HEK293 (cell line): ENCODE measurements around the gene SLC8A3.

Experiments used
- CTCF ChIA-PET: fragments of 350-600 bp; formaldehyde crosslinking; extraction: SDS; loops from one replicate; lab custom pipeline; 2021; ENCODE audit warnings: antibody characterized with exemption; lab: Yijun Ruan, JAX
- POLR2A ChIA-PET: fragments of 300-600 bp; formaldehyde crosslinking; extraction: SDS; loops from one replicate; lab custom pipeline; 2020; ENCODE audit warnings: antibody characterized with exemption, inconsistent platforms; lab: Yijun Ruan, JAX
- H3K27ac ChIP-seq: fragments of 200-500 bp; sonication (Bioruptor generic); 2 replicates; pipeline ENCODE4 v1.5.1; 2014; ENCODE audit warnings: low read depth, low read length, control low read depth, inconsistent platforms; ENCODE audit errors: extremely low read depth
- H3K36me3 ChIP-seq, 2 experiments: fragments of 200-500 bp in 1 of 2; sonication (Bioruptor generic) in 1 of 2; 1 replicate in 1 of 2; 2 replicates in 1 of 2; pipeline ENCODE4 v1.5.1; 2014 to 2017; ENCODE audit warnings: inconsistent platforms in 2 of 2, low read length in 2 of 2; ENCODE audit not compliant: control insufficient read depth in 2 of 2, insufficient read depth in 1 of 2
- H3K4me1 ChIP-seq: fragments of 200-500 bp; sonication (Bioruptor generic); 2 replicates; pipeline ENCODE4 v1.5.1; 2014; ENCODE audit warnings: mild to moderate bottlenecking, low read length, inconsistent platforms; ENCODE audit not compliant: control insufficient read depth, insufficient read depth
- H3K4me3 ChIP-seq: 2 replicates; pipeline ENCODE4 v1.5.1; 2011; ENCODE audit warnings: low read depth, mild to moderate bottlenecking, control low read depth, low read length, moderate library complexity
- H3K9me3 ChIP-seq: fragments of 200-500 bp; sonication (Bioruptor generic); 2 replicates; pipeline ENCODE4 v1.5.1; 2014; ENCODE audit warnings: low read depth, low read length, inconsistent platforms; ENCODE audit not compliant: control insufficient read depth, insufficient read depth
- HOXA7 ChIP-seq: sonication (generic); formaldehyde crosslinking; IDR thresholded peaks from 2 replicates; pipeline ENCODE4 v1.8.1; 2022; ENCODE audit warnings: missing genetic modification reagents, borderline replicate concordance
- KLF8 ChIP-seq: fragments of 450-650 bp; formaldehyde crosslinking; IDR thresholded peaks from 2 replicates; pipeline ENCODE4 v1.5.1; 2016; ENCODE audit warnings: missing biosample characterization, missing genetic modification characterization
- PRDM1 ChIP-seq: fragments of 450-650 bp; formaldehyde crosslinking; IDR thresholded peaks from 2 replicates; pipeline ENCODE4; 2016; ENCODE audit warnings: missing biosample characterization, missing genetic modification characterization
- PRDM4 ChIP-seq: fragments of 450-650 bp; formaldehyde crosslinking; IDR thresholded peaks from 2 replicates; pipeline ENCODE4 v1.5.1; 2017; ENCODE audit warnings: missing biosample characterization, missing genetic modification characterization
- SP3 ChIP-seq: fragments of 450-650 bp; formaldehyde crosslinking; IDR thresholded peaks from 2 replicates; pipeline ENCODE4 v1.5.1; 2016; ENCODE audit warnings: missing biosample characterization, missing genetic modification characterization
- TRIM28 ChIP-seq: IDR thresholded peaks from 2 replicates; pipeline ENCODE4 v1.6.1; 2011; ENCODE audit warnings: low read length, control low read depth, borderline replicate concordance
- ZFP69B ChIP-seq: fragments of 450-650 bp; formaldehyde crosslinking; IDR thresholded peaks from 2 replicates; pipeline ENCODE4 v1.5.1; 2016; ENCODE audit warnings: missing biosample characterization, missing genetic modification characterization
- ZIC2 ChIP-seq: fragments of 450-650 bp; formaldehyde crosslinking; IDR thresholded peaks from 2 replicates; pipeline ENCODE4 v1.5.1; 2016; ENCODE audit warnings: missing biosample characterization, missing genetic modification characterization
- ZNF157 ChIP-seq: fragments of 450-650 bp; formaldehyde crosslinking; IDR thresholded peaks from 2 replicates; pipeline ENCODE4 v1.5.1; 2016; ENCODE audit warnings: missing biosample characterization, missing genetic modification characterization
- ZNF174 ChIP-seq: fragments of 450-650 bp; formaldehyde crosslinking; IDR thresholded peaks from 2 replicates; pipeline ENCODE4 v1.5.0; 2017; ENCODE audit warnings: missing biosample characterization, mild to moderate bottlenecking, missing genetic modification characterization
- ZNF202 ChIP-seq: fragments of 450-650 bp; formaldehyde crosslinking; IDR thresholded peaks from 2 replicates; pipeline ENCODE4 v1.5.1; 2016; ENCODE audit warnings: missing biosample characterization, missing genetic modification characterization, borderline replicate concordance
- ZNF211 ChIP-seq: fragments of 450-650 bp; formaldehyde crosslinking; IDR thresholded peaks from 2 replicates; pipeline ENCODE4 v1.5.1; 2016; ENCODE audit warnings: low read depth, missing biosample characterization, missing genetic modification characterization
- ZNF350 ChIP-seq: fragments of 450-650 bp; formaldehyde crosslinking; IDR thresholded peaks from 2 replicates; pipeline ENCODE4 v1.5.0; 2017; ENCODE audit warnings: missing biosample characterization, mild to moderate bottlenecking, missing genetic modification characterization
- ZNF366 ChIP-seq: fragments of 450-650 bp; formaldehyde crosslinking; conservative IDR thresholded peaks from 2 replicates; pipeline ENCODE4 v1.5.1; 2016; ENCODE audit warnings: missing biosample characterization, missing genetic modification characterization
- ZNF48 ChIP-seq: fragments of 450-650 bp; formaldehyde crosslinking; IDR thresholded peaks from 2 replicates; pipeline ENCODE4 v1.5.1; 2016; ENCODE audit warnings: missing biosample characterization, missing genetic modification characterization
- ZNF585B ChIP-seq: fragments of 450-650 bp; formaldehyde crosslinking; IDR thresholded peaks from 2 replicates; pipeline ENCODE4 v1.5.1; 2016; ENCODE audit warnings: missing biosample characterization, missing genetic modification characterization
- ZNF623 ChIP-seq: fragments of 450-650 bp; formaldehyde crosslinking; IDR thresholded peaks from 2 replicates; pipeline ENCODE4 v1.5.1; 2016; ENCODE audit warnings: missing biosample characterization, missing genetic modification characterization
- ZNF658 ChIP-seq: fragments of 450-650 bp; formaldehyde crosslinking; IDR thresholded peaks from 2 replicates; pipeline ENCODE4; 2016; ENCODE audit warnings: missing biosample characterization, missing genetic modification characterization
- ZNF701 ChIP-seq: fragments of 450-650 bp; formaldehyde crosslinking; IDR thresholded peaks from 2 replicates; pipeline ENCODE4 v1.5.1; 2016; ENCODE audit warnings: missing biosample characterization, missing genetic modification characterization
- ZNF777 ChIP-seq: fragments of 450-650 bp; formaldehyde crosslinking; IDR thresholded peaks from 2 replicates; pipeline ENCODE4 v1.5.1; 2017; ENCODE audit warnings: missing biosample characterization, missing genetic modification characterization, borderline replicate concordance
- TF ChIP-seq, protein P1 (sequence below): fragments of 450-650 bp; formaldehyde crosslinking; conservative IDR thresholded peaks from 2 replicates; pipeline ENCODE4 v1.5.1; 2016; ENCODE audit warnings: low read depth, missing biosample characterization, missing genetic modification characterization
- TF ChIP-seq, protein P2 (sequence below): fragments of 450-650 bp; formaldehyde crosslinking; conservative IDR thresholded peaks from 2 replicates; pipeline ENCODE4 v1.5.1; 2016; ENCODE audit warnings: low read depth, missing biosample characterization, missing genetic modification characterization
- TF ChIP-seq, protein P3 (sequence below): fragments of 450-650 bp; formaldehyde crosslinking; IDR thresholded peaks from 2 replicates; pipeline ENCODE4 v1.5.0; 2017; ENCODE audit warnings: missing biosample characterization, missing genetic modification characterization, borderline replicate concordance

The SLC8A3 gene

DNA sequence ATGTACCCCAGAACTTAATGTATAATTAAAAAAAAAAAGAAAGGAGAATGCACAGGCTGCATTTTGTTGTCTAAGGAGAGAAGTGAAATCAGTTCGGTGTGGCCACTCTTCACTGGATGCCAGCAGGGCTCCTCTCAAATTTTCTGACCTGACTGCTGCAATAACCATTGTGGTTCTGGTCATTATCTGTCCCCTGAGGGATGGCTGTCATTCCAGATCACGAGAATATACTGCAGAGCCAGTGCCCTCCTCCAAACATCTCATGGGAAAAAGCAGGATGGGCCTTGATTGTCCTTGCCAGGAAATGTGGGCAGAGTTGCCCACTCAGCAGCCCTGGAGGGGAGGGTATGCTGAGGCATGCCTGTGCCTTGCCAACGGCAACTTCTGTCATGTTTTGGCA lies 139.1 kb downstream of the SLC8A3 start (continued):
- TF ChIP-seq, protein P1, sequence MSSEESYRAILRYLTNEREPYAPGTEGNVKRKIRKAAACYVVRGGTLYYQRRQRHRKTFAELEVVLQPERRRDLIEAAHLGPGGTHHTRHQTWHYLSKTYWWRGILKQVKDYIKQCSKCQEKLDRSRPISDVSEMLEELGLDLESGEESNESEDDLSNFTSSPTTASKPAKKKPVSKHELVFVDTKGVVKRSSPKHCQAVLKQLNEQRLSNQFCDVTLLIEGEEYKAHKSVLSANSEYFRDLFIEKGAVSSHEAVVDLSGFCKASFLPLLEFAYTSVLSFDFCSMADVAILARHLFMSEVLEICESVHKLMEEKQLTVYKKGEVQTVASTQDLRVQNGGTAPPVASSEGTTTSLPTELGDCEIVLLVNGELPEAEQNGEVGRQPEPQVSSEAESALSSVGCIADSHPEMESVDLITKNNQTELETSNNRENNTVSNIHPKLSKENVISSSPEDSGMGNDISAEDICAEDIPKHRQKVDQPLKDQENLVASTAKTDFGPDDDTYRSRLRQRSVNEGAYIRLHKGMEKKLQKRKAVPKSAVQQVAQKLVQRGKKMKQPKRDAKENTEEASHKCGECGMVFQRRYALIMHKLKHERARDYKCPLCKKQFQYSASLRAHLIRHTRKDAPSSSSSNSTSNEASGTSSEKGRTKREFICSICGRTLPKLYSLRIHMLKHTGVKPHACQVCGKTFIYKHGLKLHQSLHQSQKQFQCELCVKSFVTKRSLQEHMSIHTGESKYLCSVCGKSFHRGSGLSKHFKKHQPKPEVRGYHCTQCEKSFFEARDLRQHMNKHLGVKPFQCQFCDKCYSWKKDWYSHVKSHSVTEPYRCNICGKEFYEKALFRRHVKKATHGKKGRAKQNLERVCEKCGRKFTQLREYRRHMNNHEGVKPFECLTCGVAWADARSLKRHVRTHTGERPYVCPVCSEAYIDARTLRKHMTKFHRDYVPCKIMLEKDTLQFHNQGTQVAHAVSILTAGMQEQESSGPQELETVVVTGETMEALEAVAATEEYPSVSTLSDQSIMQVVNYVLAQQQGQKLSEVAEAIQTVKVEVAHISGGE (tag by site-specific recombination), result no peak
- TF ChIP-seq ZNF174 (no peak), ZNF658 (tag by site-specific recombination) (no peak), ZIC2 (tag by site-specific recombination) (no peak)

DNA sequence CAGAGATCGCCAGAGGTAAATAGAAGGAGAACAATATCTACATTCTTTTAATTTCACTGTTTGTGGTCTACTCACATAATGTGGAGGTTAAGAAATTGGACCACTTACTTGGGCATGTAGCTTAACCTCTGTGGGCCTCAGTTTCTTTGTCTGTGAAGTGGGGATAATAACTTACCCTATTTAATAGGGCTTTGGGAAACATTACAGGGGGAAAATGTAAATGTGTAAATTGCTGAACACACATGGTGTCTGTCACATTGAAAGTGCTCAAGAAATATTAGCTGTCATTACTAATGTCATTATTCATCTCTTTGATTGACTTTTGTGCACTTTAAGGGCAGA lies 140.5 kb downstream of the SLC8A3 start:
- CTCF ChIA-PET, result interaction anchor here (0.7 to 1.0 kb wide), 2 partner anchors 26 to 1732 kb away, joined by 3 read pairs; no protein-coding TSS in a partner anchor

More for the DNA sequence above, 140.5 kb downstream of the SLC8A3 start:
- POLR2A ChIA-PET, result no interaction called here
- Histone ChIP-seq H3K36me3 (no peaks in the 10 kb centered on the region), H3K27ac (no peak overlapping the region), H3K9me3 (no peaks in the 10 kb centered on the region), H3K4me1 (no peaks in the 10 kb centered on the region), H3K4me3 (no peak overlapping the region)
- TF ChIP-seq PRDM1 (tag by site-specific recombination) (no peak), SP3 (tag by site-specific recombination) (no peak), KLF8 (no peak), PRDM4 (tag by site-specific recombination) (no peak), ZNF157 (no peak), ZNF777 (tag by site-specific recombination) (no peak), ZNF211 (tag by site-specific recombination) (no peak), ZNF701 (no peak), TRIM28 (no peak), ZFP69B (tag by site-specific recombination) (no peak), ZNF623 (tag by site-specific recombination) (no peak), ZNF350 (no peak), ZNF202 (no peak), ZNF585B (no peak), HOXA7 (CRISPR knock-in tag) (no peak), ZNF48 (no peak), ZNF366 (tag by site-specific recombination) (no peak)
- TF ChIP-seq, protein P2, sequence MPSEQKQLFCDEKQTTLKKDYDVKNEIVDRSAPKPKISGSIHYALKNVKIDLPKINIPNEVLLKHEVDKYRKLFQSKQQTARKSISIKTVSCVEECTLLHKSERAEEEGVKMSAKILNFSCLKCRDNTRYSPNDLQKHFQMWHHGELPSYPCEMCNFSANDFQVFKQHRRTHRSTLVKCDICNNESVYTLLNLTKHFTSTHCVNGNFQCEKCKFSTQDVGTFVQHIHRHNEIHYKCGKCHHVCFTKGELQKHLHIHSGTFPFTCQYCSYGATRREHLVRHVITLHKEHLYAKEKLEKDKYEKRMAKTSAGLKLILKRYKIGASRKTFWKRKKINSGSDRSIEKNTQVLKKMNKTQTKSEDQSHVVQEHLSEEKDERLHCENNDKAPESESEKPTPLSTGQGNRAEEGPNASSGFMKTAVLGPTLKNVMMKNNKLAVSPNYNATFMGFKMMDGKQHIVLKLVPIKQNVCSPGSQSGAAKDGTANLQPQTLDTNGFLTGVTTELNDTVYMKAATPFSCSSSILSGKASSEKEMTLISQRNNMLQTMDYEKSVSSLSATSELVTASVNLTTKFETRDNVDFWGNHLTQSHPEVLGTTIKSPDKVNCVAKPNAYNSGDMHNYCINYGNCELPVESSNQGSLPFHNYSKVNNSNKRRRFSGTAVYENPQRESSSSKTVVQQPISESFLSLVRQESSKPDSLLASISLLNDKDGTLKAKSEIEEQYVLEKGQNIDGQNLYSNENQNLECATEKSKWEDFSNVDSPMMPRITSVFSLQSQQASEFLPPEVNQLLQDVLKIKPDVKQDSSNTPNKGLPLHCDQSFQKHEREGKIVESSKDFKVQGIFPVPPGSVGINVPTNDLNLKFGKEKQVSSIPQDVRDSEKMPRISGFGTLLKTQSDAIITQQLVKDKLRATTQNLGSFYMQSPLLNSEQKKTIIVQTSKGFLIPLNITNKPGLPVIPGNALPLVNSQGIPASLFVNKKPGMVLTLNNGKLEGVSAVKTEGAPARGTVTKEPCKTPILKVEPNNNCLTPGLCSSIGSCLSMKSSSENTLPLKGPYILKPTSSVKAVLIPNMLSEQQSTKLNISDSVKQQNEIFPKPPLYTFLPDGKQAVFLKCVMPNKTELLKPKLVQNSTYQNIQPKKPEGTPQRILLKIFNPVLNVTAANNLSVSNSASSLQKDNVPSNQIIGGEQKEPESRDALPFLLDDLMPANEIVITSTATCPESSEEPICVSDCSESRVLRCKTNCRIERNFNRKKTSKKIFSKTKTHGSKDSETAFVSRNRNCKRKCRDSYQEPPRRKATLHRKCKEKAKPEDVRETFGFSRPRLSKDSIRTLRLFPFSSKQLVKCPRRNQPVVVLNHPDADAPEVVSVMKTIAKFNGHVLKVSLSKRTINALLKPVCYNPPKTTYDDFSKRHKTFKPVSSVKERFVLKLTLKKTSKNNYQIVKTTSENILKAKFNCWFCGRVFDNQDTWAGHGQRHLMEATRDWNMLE (tag by site-specific recombination), result no peak
- TF ChIP-seq, protein P3, sequence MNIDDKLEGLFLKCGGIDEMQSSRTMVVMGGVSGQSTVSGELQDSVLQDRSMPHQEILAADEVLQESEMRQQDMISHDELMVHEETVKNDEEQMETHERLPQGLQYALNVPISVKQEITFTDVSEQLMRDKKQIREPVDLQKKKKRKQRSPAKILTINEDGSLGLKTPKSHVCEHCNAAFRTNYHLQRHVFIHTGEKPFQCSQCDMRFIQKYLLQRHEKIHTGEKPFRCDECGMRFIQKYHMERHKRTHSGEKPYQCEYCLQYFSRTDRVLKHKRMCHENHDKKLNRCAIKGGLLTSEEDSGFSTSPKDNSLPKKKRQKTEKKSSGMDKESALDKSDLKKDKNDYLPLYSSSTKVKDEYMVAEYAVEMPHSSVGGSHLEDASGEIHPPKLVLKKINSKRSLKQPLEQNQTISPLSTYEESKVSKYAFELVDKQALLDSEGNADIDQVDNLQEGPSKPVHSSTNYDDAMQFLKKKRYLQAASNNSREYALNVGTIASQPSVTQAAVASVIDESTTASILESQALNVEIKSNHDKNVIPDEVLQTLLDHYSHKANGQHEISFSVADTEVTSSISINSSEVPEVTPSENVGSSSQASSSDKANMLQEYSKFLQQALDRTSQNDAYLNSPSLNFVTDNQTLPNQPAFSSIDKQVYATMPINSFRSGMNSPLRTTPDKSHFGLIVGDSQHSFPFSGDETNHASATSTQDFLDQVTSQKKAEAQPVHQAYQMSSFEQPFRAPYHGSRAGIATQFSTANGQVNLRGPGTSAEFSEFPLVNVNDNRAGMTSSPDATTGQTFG, result no peak
